Liver (tissue), 9 donors: ENCODE data around the gene ZNF226. TPM values are rescaled to one million over a fixed set of nuclear protein-coding genes. Genes with fewer than 3 reads are reported as not detected.

Experiments
- DNase-seq: peaks from one replicate; pipeline ENCODE4 v3.0.0-alpha.2; 2017; ENCODE audit warnings: low spot score
- H3K27ac ChIP-seq, 2 donors: one replicate each; pipeline ENCODE4 v1.7.0; 2013; ENCODE audit warnings: inconsistent platforms in 2 of 2, low read length in 2 of 2, control low read depth in 1 of 2, low read depth in 1 of 2, mild to moderate bottlenecking in 1 of 2
- H3K27me3 ChIP-seq, 4 donors: one replicate each; pipeline versions ENCODE4 v1.6.1 to v1.7.0; 2013; ENCODE audit warnings: low read length in 3 of 4, inconsistent platforms in 1 of 4, mild to moderate bottlenecking in 1 of 4, moderate library complexity in 1 of 4; ENCODE audit not compliant: control insufficient read depth in 4 of 4, insufficient read depth in 4 of 4
- H3K36me3 ChIP-seq, 4 donors: one replicate each; pipeline versions ENCODE4 v1.6.1 to v1.7.0; 2013; ENCODE audit warnings: low read length in 3 of 4, mild to moderate bottlenecking in 3 of 4, low read depth in 1 of 4, moderate library complexity in 1 of 4; ENCODE audit not compliant: control insufficient read depth in 4 of 4, insufficient read depth in 3 of 4
- H3K4me1 ChIP-seq, 4 donors: one replicate each; pipeline versions ENCODE4 v1.6.1 to v1.7.0; 2013; ENCODE audit warnings: low read length in 3 of 4, mild to moderate bottlenecking in 3 of 4, moderate library complexity in 1 of 4; ENCODE audit not compliant: control insufficient read depth in 4 of 4, insufficient read depth in 4 of 4
- H3K4me3 ChIP-seq, 3 donors: one replicate each; pipeline versions ENCODE4 v1.6.1 to v1.7.0; 2013; ENCODE audit warnings: low read length in 3 of 3, control low read depth in 1 of 3, low read depth in 1 of 3, mild to moderate bottlenecking in 1 of 3
- H3K9ac ChIP-seq, 2 donors: one replicate each; pipeline ENCODE4 v1.7.0; 2013; ENCODE audit warnings: low read length in 2 of 2, mild to moderate bottlenecking in 2 of 2, moderate library complexity in 2 of 2, control low read depth in 1 of 2, low read depth in 1 of 2
- H3K9me3 ChIP-seq, 4 donors: one replicate each; pipeline versions ENCODE4 v1.6.1 to v1.7.0; 2013; ENCODE audit warnings: low read length in 3 of 4; ENCODE audit not compliant: control insufficient read depth in 4 of 4
- EGR1 ChIP-seq, 2 donors: IDR thresholded peaks; 2 replicates each; pipeline ENCODE4 v1.6.1; 2016 to 2018; ENCODE audit warnings: antibody characterized with exemption in 2 of 2, low read depth in 2 of 2
- FOXA1 ChIP-seq: IDR thresholded peaks from 2 replicates; pipeline ENCODE4 v1.6.1; 2016; ENCODE audit warnings: antibody characterized with exemption
- FOXA2 ChIP-seq: IDR thresholded peaks from 2 replicates; pipeline ENCODE4 v1.6.1; 2016; ENCODE audit warnings: antibody characterized with exemption
- GABPA ChIP-seq, 2 donors: IDR thresholded peaks in 1 of 2; conservative IDR thresholded peaks in 1 of 2; 2 replicates each; pipeline ENCODE4 v1.6.1; 2016; ENCODE audit warnings: antibody characterized with exemption in 2 of 2, mild to moderate bottlenecking in 1 of 2, moderate library complexity in 1 of 2
- HNF4A ChIP-seq, 2 donors: conservative IDR thresholded peaks; 2 replicates each; pipeline ENCODE4 v1.6.1; 2016; ENCODE audit warnings: antibody characterized with exemption in 2 of 2, mild to moderate bottlenecking in 2 of 2
- HNF4G ChIP-seq: IDR thresholded peaks from 2 replicates; pipeline ENCODE4 v1.6.1; 2016; ENCODE audit warnings: antibody characterized with exemption
- JUND ChIP-seq, 2 donors: IDR thresholded peaks; 2 replicates each; pipeline ENCODE4 v1.6.1; 2016; ENCODE audit warnings: antibody characterized with exemption in 2 of 2
- MAX ChIP-seq: IDR thresholded peaks from 2 replicates; pipeline ENCODE4 v1.6.1; 2016; ENCODE audit warnings: antibody characterized with exemption
- NR2F2 ChIP-seq: IDR thresholded peaks from 2 replicates; pipeline ENCODE4 v1.6.1; 2016; ENCODE audit warnings: antibody characterized with exemption
- RAD21 ChIP-seq, 2 donors: IDR thresholded peaks; 2 replicates each; pipeline ENCODE4 v1.6.1; 2016; ENCODE audit warnings: antibody characterized with exemption in 2 of 2, mild to moderate bottlenecking in 2 of 2
- REST ChIP-seq: IDR thresholded peaks from 2 replicates; pipeline ENCODE4 v1.6.1; 2016; ENCODE audit warnings: antibody characterized with exemption, mild to moderate bottlenecking
- RXRA ChIP-seq, 2 donors: IDR thresholded peaks; 2 replicates each; pipeline ENCODE4 v1.6.1; 2017 to 2018; ENCODE audit warnings: antibody characterized with exemption in 2 of 2, mild to moderate bottlenecking in 1 of 2
- SP1 ChIP-seq: IDR thresholded peaks from 2 replicates; pipeline ENCODE4 v1.6.1; 2018; ENCODE audit warnings: antibody characterized with exemption, mild to moderate bottlenecking
- TAF1 ChIP-seq: conservative IDR thresholded peaks from 2 replicates; pipeline ENCODE4 v1.6.1; 2016; ENCODE audit warnings: antibody characterized with exemption, mild to moderate bottlenecking
- YY1 ChIP-seq: IDR thresholded peaks from 2 replicates; pipeline ENCODE4 v1.6.1; 2016; ENCODE audit warnings: antibody characterized with exemption, mild to moderate bottlenecking
- WGBS: extraction: QIAGEN DNeasy Blood & Tissue Kit; methylation state at CpG from one replicate; pipeline ENCODE4 v1.1.7; 2013; 5-methylcytosine and 5-hydroxymethylcytosine counted together
- polyA plus RNA-seq, 2 donors: library from polyadenylated mRNA; stranded (reverse) in 1 of 2; unstranded in 1 of 2; fragments of 200-250 nt in 1 of 2; fragments of >200 nt in 1 of 2; fragmentation: Nextera tagmentation in 1 of 2; extraction: Ambion mirVana in 1 of 2; gene quantifications; one replicate each; pipeline versions ENCODE4 v1.2.1 to v1.2.3, GENCODE V29; 2013 to 2015
- total RNA-seq, 2 donors: library from RNA; depleted of rRNA; stranded (reverse); fragments of >200 nt; gene quantifications; one replicate each; pipeline ENCODE4 v1.2.3, GENCODE V29; 2014
- TF ChIP-seq, protein P1 (sequence below): IDR thresholded peaks from 2 replicates; pipeline ENCODE4 v1.6.1; 2016; ENCODE audit warnings: antibody characterized with exemption
- TF ChIP-seq, protein P2 (sequence below): fragments of 150-350 bp; IDR thresholded peaks from 2 replicates; pipeline ENCODE4 v1.5.1; 2017; ENCODE audit warnings: improper control_type of control experiment, low read depth, low read length; ENCODE audit not compliant: missing input control
- TF ChIP-seq, protein P3 (sequence below): IDR thresholded peaks from 2 replicates; pipeline ENCODE4 v1.6.1; 2016; ENCODE audit warnings: antibody characterized with exemption
- donor health status: healthy.
- donor health status: healthy.
- donor health status: healthy.
- donor health status: healthy.
- donor health status: healthy.

ZNF226 gene
- total and polyA plus RNA-seq, 4 donors: 6.4 to 10.6 (median 8.5) TPM

DNA sequence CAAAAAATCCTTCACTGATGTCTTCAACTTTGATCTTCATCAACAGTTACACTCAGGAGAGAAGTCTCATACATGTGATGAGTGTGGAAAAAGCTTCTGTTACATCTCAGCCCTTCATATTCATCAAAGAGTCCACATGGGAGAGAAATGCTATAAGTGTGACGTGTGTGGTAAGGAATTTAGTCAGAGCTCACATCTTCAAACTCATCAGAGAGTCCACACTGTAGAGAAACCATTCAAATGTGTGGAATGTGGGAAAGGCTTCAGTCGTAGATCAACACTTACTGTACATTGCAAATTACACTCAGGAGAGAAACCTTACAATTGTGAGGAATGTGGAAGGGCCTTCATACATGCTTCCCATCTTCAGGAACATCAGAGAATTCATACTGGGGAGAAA, 8.4 kb upstream of the ZNF226 start:
- H3K9ac ChIP-seq: no peak overlapping the region
- 94% methylated on average over 2 of the region's 2 CpGs for WGBS
- no peaks in the 10 kb centered on the region for H3K4me1 ChIP-seq
- DNase-seq: no peak
- peak overlapping the region in 2 of 3 donors; percentile 69 to 79 for H3K4me3 ChIP-seq
- H3K9me3 ChIP-seq: peaks cover 33 to 71% (median 59%) of the 10 kb centered on the region in 4 donors
- H3K27ac ChIP-seq: no peak overlapping the region
- peaks cover 13 to 63% (median 52%) of the 10 kb centered on the region in 4 donors for H3K36me3 ChIP-seq
- no peak for TF ChIP-seq EGR1 (IDR thresholded peaks at IDR 0.05; ENCODE audit: low read depth in 2 of 2)
- TF ChIP-seq YY1: no peak
- no peak for TF ChIP-seq HNF4A (conservative IDR thresholded peaks at IDR 0.05)
- no peak for TF ChIP-seq MAX
- H3K27me3 ChIP-seq: no peaks in the 10 kb centered on the region

- H3K27ac ChIP-seq: no peak overlapping the region
- 95% methylated on average over 2 of the region's 2 CpGs for WGBS
- peak overlapping the region in 2 of 3 donors; percentile 53 to 84 for H3K4me3 ChIP-seq
- DNase-seq: no peak
- no peaks in the 10 kb centered on the region for H3K27me3 ChIP-seq
- no peak for TF ChIP-seq GABPA (IDR thresholded peaks at IDR 0.05 in 1 of 2, conservative IDR thresholded peaks at IDR 0.05 in 1 of 2)
- TF ChIP-seq, protein P1, sequence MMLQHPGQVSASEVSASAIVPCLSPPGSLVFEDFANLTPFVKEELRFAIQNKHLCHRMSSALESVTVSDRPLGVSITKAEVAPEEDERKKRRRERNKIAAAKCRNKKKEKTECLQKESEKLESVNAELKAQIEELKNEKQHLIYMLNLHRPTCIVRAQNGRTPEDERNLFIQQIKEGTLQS: no peak
- TF ChIP-seq RXRA (IDR thresholded peaks at IDR 0.05): no peak
- TF ChIP-seq, protein P2, sequence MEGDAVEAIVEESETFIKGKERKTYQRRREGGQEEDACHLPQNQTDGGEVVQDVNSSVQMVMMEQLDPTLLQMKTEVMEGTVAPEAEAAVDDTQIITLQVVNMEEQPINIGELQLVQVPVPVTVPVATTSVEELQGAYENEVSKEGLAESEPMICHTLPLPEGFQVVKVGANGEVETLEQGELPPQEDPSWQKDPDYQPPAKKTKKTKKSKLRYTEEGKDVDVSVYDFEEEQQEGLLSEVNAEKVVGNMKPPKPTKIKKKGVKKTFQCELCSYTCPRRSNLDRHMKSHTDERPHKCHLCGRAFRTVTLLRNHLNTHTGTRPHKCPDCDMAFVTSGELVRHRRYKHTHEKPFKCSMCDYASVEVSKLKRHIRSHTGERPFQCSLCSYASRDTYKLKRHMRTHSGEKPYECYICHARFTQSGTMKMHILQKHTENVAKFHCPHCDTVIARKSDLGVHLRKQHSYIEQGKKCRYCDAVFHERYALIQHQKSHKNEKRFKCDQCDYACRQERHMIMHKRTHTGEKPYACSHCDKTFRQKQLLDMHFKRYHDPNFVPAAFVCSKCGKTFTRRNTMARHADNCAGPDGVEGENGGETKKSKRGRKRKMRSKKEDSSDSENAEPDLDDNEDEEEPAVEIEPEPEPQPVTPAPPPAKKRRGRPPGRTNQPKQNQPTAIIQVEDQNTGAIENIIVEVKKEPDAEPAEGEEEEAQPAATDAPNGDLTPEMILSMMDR: no peak
- no peak for TF ChIP-seq FOXA2
- no peak for TF ChIP-seq NR2F2
- TF ChIP-seq RAD21 (IDR thresholded peaks at IDR 0.05): no peak
- no peak for TF ChIP-seq EGR1 (IDR thresholded peaks at IDR 0.05; ENCODE audit: low read depth in 2 of 2)
- TF ChIP-seq YY1: no peak
- TF ChIP-seq JUND (IDR thresholded peaks at IDR 0.05): no peak
- TF ChIP-seq, protein P3, sequence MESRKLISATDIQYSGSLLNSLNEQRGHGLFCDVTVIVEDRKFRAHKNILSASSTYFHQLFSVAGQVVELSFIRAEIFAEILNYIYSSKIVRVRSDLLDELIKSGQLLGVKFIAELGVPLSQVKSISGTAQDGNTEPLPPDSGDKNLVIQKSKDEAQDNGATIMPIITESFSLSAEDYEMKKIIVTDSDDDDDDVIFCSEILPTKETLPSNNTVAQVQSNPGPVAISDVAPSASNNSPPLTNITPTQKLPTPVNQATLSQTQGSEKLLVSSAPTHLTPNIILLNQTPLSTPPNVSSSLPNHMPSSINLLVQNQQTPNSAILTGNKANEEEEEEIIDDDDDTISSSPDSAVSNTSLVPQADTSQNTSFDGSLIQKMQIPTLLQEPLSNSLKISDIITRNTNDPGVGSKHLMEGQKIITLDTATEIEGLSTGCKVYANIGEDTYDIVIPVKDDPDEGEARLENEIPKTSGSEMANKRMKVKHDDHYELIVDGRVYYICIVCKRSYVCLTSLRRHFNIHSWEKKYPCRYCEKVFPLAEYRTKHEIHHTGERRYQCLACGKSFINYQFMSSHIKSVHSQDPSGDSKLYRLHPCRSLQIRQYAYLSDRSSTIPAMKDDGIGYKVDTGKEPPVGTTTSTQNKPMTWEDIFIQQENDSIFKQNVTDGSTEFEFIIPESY: no peak
- no peak for TF ChIP-seq REST
- no peak for TF ChIP-seq MAX
- TF ChIP-seq HNF4A (conservative IDR thresholded peaks at IDR 0.05): no peak
- TF ChIP-seq HNF4G: no peak
- TF ChIP-seq FOXA1: no peak
- TF ChIP-seq SP1: no peak
- no peak for TF ChIP-seq TAF1
- peaks cover 5 to 21% (median 19%) of the 10 kb centered on the region in 4 donors for H3K36me3 ChIP-seq
- peaks cover 0 to 16% (median 9%) of the 10 kb centered on the region in 4 donors for H3K4me1 ChIP-seq
- H3K9ac ChIP-seq: no peak overlapping the region
- H3K9me3 ChIP-seq: peaks cover 21 to 49% (median 37%) of the 10 kb centered on the region in 4 donors
These were observed 1.1 kb upstream of the ZNF226 start for GRCh38 chr19:44163789-44164188.
